WTC11 (cell line): ENCODE measurements around the gene CASKIN1. TPM values are rescaled to one million over a fixed set of nuclear protein-coding genes. Genes with fewer than 3 reads are reported as not detected.

ENCODE experiments used
- ATAC-seq: fragments of 200-7000 bp; cut with Tn5 transposase; 2 replicates; pipeline ENCODE4 v1.10.0; 2021; ENCODE audit warnings: mild to moderate bottlenecking, moderate library complexity
- CTCF ChIA-PET: fragments of 300-600 bp; sonication (Branson Sonifier 250); formaldehyde crosslinking; loops from one replicate; lab custom pipeline; 2021; ENCODE audit warnings: antibody characterized with exemption; lab: Charles Lee
- POLR2A ChIA-PET: fragments of 350-600 bp; sonication (Branson Sonifier 250); formaldehyde crosslinking; loops from one replicate; lab custom pipeline; 2021; ENCODE audit warnings: antibody characterized with exemption; lab: Charles Lee
- DNase-seq: peaks from one replicate; pipeline ENCODE4 v3.0.0; 2021; ENCODE audit warnings: low spot score
- H3K27ac Mint-ChIP-seq: 2 replicates; pipeline ENCODE4 v1.8.0; 2021; ENCODE audit warnings: mixed read lengths
- H3K27me3 Mint-ChIP-seq: 2 replicates; pipeline ENCODE4 v1.8.0; 2021; ENCODE audit warnings: low read depth, mild to moderate bottlenecking, moderate library complexity, mixed read lengths
- H3K36me3 Mint-ChIP-seq: 2 replicates; pipeline ENCODE4 v1.8.0; 2021; ENCODE audit warnings: mixed read lengths
- H3K4me1 Mint-ChIP-seq: 2 replicates; pipeline ENCODE4 v1.8.0; 2022; ENCODE audit warnings: mixed read lengths
- H3K4me3 Mint-ChIP-seq: 2 replicates; pipeline ENCODE4 v1.8.0; 2021; ENCODE audit warnings: mild to moderate bottlenecking, moderate library complexity, mixed read lengths
- H3K9me3 Mint-ChIP-seq: 2 replicates; pipeline ENCODE4 v1.8.0; 2021; ENCODE audit warnings: mixed read lengths
- CREB1 ChIP-seq: sonication (generic); formaldehyde crosslinking; IDR thresholded peaks from 2 replicates; pipeline ENCODE4 v1.8.0; 2023; ENCODE audit warnings: mild to moderate bottlenecking, missing genetic modification reagents
- CREM ChIP-seq: sonication (generic); formaldehyde crosslinking; IDR thresholded peaks from 2 replicates; pipeline ENCODE4 v1.8.1; 2022; ENCODE audit warnings: mild to moderate bottlenecking, missing genetic modification reagents, moderate library complexity
- ELF4 ChIP-seq: sonication (generic); formaldehyde crosslinking; IDR thresholded peaks from 2 replicates; pipeline ENCODE4 v1.8.1; 2022; ENCODE audit warnings: low read depth, mild to moderate bottlenecking, moderate library complexity, missing genetic modification reagents
- FOXK1 ChIP-seq: sonication (generic); formaldehyde crosslinking; IDR thresholded peaks from 2 replicates; pipeline ENCODE4 v1.8.0; 2022; ENCODE audit warnings: mild to moderate bottlenecking, moderate library complexity, missing genetic modification reagents
- FOXP1 ChIP-seq: sonication (generic); formaldehyde crosslinking; IDR thresholded peaks from 2 replicates; pipeline ENCODE4 v1.8.0; 2022; ENCODE audit warnings: missing genetic modification reagents, mild to moderate bottlenecking, moderate library complexity, borderline replicate concordance
- KAT7 ChIP-seq: sonication (generic); formaldehyde crosslinking; IDR thresholded peaks from 2 replicates; pipeline ENCODE4 v1.8.1; 2023; ENCODE audit warnings: missing genetic modification reagents, mild to moderate bottlenecking, borderline replicate concordance
- NFATC4 ChIP-seq: fragments of 250-450 bp; sonication (Bioruptor Pico); IDR thresholded peaks from 2 replicates; pipeline ENCODE4 v1.9.0; 2021; ENCODE audit warnings: mild to moderate bottlenecking
- STAT6 ChIP-seq: sonication (generic); formaldehyde crosslinking; conservative IDR thresholded peaks from 2 replicates; pipeline ENCODE4 v1.8.1; 2023; ENCODE audit warnings: mild to moderate bottlenecking, low read depth, missing genetic modification reagents, moderate library complexity
- TEAD4 ChIP-seq: sonication (generic); formaldehyde crosslinking; IDR thresholded peaks from 2 replicates; pipeline ENCODE4 v1.8.0; 2022; ENCODE audit warnings: mild to moderate bottlenecking, missing genetic modification reagents
- ZNF232 ChIP-seq: sonication (generic); formaldehyde crosslinking; IDR thresholded peaks from 2 replicates; pipeline ENCODE4 v1.8.0; 2022; ENCODE audit warnings: mild to moderate bottlenecking, missing genetic modification reagents
- ZNF423 ChIP-seq: fragments of 250-450 bp; sonication (Bioruptor Pico); IDR thresholded peaks from 2 replicates; pipeline ENCODE4 v2.1.2; 2022; ENCODE audit warnings: mild to moderate bottlenecking, moderate library complexity
- ZNF425 ChIP-seq: fragments of 250-450 bp; sonication (Bioruptor Pico); conservative IDR thresholded peaks from 2 replicates; pipeline ENCODE4 v1.9.0; 2021; ENCODE audit warnings: mild to moderate bottlenecking
- total RNA-seq: library from RNA; stranded (reverse); gene quantifications from 3 replicates; pipeline ENCODE4 v1.2.3, GENCODE V29; 2021
- TF ChIP-seq, protein P1 (sequence below): fragments of 250-450 bp; sonication (Bioruptor Pico); IDR thresholded peaks from 2 replicates; pipeline ENCODE4 v1.9.0; 2021; ENCODE audit warnings: mild to moderate bottlenecking
- TF ChIP-seq, protein P2 (sequence below): fragments of 250-450 bp; sonication (Bioruptor Pico); IDR thresholded peaks from 2 replicates; pipeline ENCODE4 v2.1.2; 2022; ENCODE audit warnings: mild to moderate bottlenecking, moderate library complexity
- TF ChIP-seq, protein P3 (sequence below): sonication (generic); formaldehyde crosslinking; IDR thresholded peaks from 2 replicates; pipeline ENCODE4 v1.8.1; 2023; ENCODE audit warnings: mild to moderate bottlenecking, moderate library complexity, missing genetic modification reagents
- TF ChIP-seq, protein P4 (sequence below): sonication (generic); formaldehyde crosslinking; IDR thresholded peaks from 2 replicates; pipeline ENCODE4 v1.8.1; 2023; ENCODE audit warnings: mild to moderate bottlenecking, missing genetic modification reagents

Gene CASKIN1
- total RNA-seq, 1 experiment from 2014 or later, result 9.4 TPM

DNA sequence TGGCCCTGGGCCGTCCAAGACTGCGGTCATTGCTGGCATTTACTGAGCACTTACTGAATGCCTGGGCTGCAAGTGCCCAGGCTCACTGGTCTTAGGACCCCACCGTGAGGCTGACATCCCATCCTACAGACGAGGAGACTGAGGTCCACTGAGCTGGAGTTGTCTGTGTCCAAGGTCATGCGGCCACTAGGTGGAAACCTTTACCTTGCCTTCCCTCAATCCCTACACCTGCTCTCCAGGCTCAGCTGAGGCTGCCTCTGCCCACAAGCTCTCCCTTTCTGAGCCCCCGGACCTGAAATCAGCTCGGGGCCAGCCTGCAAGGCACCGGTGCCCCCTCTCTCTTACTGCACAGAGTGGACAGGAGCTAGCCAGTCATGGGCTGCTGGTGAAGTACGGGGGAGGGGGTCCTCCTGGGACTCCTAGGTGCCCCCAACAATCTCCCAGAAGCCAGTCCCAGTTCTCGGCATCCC lies 1.5 kb downstream of the CASKIN1 start (continued):
- TF ChIP-seq, protein P1, sequence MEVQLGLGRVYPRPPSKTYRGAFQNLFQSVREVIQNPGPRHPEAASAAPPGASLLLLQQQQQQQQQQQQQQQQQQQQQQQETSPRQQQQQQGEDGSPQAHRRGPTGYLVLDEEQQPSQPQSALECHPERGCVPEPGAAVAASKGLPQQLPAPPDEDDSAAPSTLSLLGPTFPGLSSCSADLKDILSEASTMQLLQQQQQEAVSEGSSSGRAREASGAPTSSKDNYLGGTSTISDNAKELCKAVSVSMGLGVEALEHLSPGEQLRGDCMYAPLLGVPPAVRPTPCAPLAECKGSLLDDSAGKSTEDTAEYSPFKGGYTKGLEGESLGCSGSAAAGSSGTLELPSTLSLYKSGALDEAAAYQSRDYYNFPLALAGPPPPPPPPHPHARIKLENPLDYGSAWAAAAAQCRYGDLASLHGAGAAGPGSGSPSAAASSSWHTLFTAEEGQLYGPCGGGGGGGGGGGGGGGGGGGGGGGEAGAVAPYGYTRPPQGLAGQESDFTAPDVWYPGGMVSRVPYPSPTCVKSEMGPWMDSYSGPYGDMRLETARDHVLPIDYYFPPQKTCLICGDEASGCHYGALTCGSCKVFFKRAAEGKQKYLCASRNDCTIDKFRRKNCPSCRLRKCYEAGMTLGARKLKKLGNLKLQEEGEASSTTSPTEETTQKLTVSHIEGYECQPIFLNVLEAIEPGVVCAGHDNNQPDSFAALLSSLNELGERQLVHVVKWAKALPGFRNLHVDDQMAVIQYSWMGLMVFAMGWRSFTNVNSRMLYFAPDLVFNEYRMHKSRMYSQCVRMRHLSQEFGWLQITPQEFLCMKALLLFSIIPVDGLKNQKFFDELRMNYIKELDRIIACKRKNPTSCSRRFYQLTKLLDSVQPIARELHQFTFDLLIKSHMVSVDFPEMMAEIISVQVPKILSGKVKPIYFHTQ, result no peak

GRCh38 chr16:2194166-2194834 lies 2.1 kb downstream of the CASKIN1 start:
- ChIA-PET POLR2A (interaction anchor here (0.7 to 1.9 kb wide), 3 partner anchors 17 to 95 kb away, joined by 3 to 12 read pairs (median 5); partner anchors contain the start of genes BRICD5 and ECI1), CTCF (interaction anchor here (0.6 to 3.5 kb wide), 39 partner anchors 9 to 343 kb away, joined by 3 to 62 read pairs (median 4); partner anchors contain the start of genes AMDHD2, BRICD5, CCNF and DNASE1L2)

DNA sequence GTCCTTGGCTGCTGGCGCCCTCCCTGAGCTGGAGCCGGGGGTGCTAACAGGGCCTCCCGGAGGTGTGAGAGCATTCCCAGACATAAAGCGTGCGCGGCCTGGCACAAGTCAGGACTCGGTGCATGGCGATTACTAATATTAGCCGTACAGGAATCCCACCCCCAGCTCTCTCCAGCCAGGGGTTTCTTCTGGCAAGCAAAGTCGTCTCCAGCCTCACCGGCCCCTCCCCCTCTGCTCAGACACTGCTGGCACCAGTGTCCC lies 5.0 kb downstream of the CASKIN1 start:
- Mint-ChIP-seq H3K27ac (no peak overlapping the region), H3K4me1 (peaks cover 4% of the 10 kb centered on the region; the same call in 1 of the 2 replicates), H3K4me3 (no peak overlapping the region), H3K9me3 (no peaks in the 10 kb centered on the region), H3K36me3 (no peaks in the 10 kb centered on the region), H3K27me3 (no peaks in the 10 kb centered on the region; the same call in 1 of the 2 replicates)
- no peak for ATAC-seq
- POLR2A ChIA-PET, result no interaction called here
- CTCF ChIA-PET, result no interaction called here
- no peak for DNase-seq
- no peak for TF ChIP-seq NFATC4 (CRISPR knock-in tag)
- TF ChIP-seq CREB1 (CRISPR knock-in tag), result no peak
- TF ChIP-seq, protein P2, sequence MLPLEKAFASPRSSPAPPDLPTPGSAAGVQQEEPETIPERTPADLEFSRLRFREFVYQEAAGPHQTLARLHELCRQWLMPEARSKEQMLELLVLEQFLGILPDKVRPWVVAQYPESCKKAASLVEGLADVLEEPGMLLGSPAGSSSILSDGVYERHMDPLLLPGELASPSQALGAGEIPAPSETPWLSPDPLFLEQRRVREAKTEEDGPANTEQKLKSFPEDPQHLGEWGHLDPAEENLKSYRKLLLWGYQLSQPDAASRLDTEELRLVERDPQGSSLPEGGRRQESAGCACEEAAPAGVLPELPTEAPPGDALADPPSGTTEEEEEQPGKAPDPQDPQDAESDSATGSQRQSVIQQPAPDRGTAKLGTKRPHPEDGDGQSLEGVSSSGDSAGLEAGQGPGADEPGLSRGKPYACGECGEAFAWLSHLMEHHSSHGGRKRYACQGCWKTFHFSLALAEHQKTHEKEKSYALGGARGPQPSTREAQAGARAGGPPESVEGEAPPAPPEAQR (CRISPR knock-in tag), result no peak
- TF ChIP-seq ZNF232 (CRISPR knock-in tag), result no peak
- no peak for TF ChIP-seq FOXK1
- TF ChIP-seq, protein P3, sequence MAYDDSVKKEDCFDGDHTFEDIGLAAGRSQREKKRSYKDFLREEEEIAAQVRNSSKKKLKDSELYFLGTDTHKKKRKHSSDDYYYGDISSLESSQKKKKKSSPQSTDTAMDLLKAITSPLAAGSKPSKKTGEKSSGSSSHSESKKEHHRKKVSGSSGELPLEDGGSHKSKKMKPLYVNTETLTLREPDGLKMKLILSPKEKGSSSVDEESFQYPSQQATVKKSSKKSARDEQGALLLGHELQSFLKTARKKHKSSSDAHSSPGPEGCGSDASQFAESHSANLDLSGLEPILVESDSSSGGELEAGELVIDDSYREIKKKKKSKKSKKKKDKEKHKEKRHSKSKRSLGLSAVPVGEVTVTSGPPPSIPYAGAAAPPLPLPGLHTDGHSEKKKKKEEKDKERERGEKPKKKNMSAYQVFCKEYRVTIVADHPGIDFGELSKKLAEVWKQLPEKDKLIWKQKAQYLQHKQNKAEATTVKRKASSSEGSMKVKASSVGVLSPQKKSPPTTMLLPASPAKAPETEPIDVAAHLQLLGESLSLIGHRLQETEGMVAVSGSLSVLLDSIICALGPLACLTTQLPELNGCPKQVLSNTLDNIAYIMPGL (CRISPR knock-in tag), result no peak
- TF ChIP-seq, protein P4, sequence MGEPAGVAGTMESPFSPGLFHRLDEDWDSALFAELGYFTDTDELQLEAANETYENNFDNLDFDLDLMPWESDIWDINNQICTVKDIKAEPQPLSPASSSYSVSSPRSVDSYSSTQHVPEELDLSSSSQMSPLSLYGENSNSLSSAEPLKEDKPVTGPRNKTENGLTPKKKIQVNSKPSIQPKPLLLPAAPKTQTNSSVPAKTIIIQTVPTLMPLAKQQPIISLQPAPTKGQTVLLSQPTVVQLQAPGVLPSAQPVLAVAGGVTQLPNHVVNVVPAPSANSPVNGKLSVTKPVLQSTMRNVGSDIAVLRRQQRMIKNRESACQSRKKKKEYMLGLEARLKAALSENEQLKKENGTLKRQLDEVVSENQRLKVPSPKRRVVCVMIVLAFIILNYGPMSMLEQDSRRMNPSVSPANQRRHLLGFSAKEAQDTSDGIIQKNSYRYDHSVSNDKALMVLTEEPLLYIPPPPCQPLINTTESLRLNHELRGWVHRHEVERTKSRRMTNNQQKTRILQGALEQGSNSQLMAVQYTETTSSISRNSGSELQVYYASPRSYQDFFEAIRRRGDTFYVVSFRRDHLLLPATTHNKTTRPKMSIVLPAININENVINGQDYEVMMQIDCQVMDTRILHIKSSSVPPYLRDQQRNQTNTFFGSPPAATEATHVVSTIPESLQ, result no peak
- TF ChIP-seq TEAD4 (CRISPR knock-in tag), result no peak

More at GRCh38 chr16:2194166-2194834, 2.1 kb downstream of the CASKIN1 start:
- Mint-ChIP-seq H3K4me3 (no peak overlapping the region), H3K4me1 (peaks cover 4% of the 10 kb centered on the region; the same call in 1 of the 2 replicates), H3K27ac (no peak overlapping the region), H3K36me3 (no peaks in the 10 kb centered on the region), H3K9me3 (no peaks in the 10 kb centered on the region), H3K27me3 (peaks cover 24% of the 10 kb centered on the region)
- DNase-seq, result no peak
- TF ChIP-seq STAT6 (CRISPR knock-in tag) (no peak), ZNF425 (CRISPR knock-in tag) (no peak), CREM (CRISPR knock-in tag) (no peak), FOXP1 (CRISPR knock-in tag) (no peak), ZNF423 (no peak), KAT7 (no peak), ELF4 (CRISPR knock-in tag) (no peak)
- ATAC-seq, result no peak
